HG02763 (cell line): Measurements from ENCODE around the gene SLC4A4.
"Not testable (repeated sequence)": the region's sequence is repeated elsewhere in the genome, so short reads cannot be mapped to it uniquely, and the experiment has no call there.

ENCODE experiments used
- ATAC-seq: cut with Tn5 transposase; IDR thresholded peaks from one replicate; pipeline ENCODE4 v1.9.1; 2021; ENCODE audit warnings: mild to moderate bottlenecking, moderate library complexity; ENCODE audit not compliant: unreplicated experiment

The SLC4A4 gene

GRCh38 chr4:71406459-71406963 is 67.7 kb downstream of the SLC4A4 start:
- no peak for ATAC-seq

- ATAC-seq: not testable (repeated sequence)
Measured at GRCh38 chr4:71408961-71409360, 70.1 kb downstream of the SLC4A4 start.

GRCh38 chr4:71411981-71412380 is 73.2 kb downstream of the SLC4A4 start:
- no peak for ATAC-seq

GRCh38 chr4:71415491-71415890 is 76.7 kb downstream of the SLC4A4 start:
- ATAC-seq: no peak

- ATAC-seq: no peak
Measured at GRCh38 chr4:71417150-71417549, 78.3 kb downstream of the SLC4A4 start.

GRCh38 chr4:71426381-71427042 is 87.7 kb downstream of the SLC4A4 start:
- ATAC-seq: no peak

- ATAC-seq: no peak
Measured at GRCh38 chr4:71429106-71429505, 90.3 kb downstream of the SLC4A4 start.

- no peak for ATAC-seq
Measured at GRCh38 chr4:71429962-71430361, 91.1 kb downstream of the SLC4A4 start.

GRCh38 chr4:71430609-71431008 is 91.8 kb downstream of the SLC4A4 start:
- ATAC-seq: no peak

- ATAC-seq: no peak
Measured at GRCh38 chr4:71440612-71441011, 101.8 kb downstream of the SLC4A4 start.

- ATAC-seq: no peak
Measured at GRCh38 chr4:71441186-71442169, 102.7 kb downstream of the SLC4A4 start.

GRCh38 chr4:71442336-71442735 is 103.5 kb downstream of the SLC4A4 start:
- ATAC-seq: no peak

- ATAC-seq: no peak
Measured at GRCh38 chr4:71444395-71444794, 105.6 kb downstream of the SLC4A4 start.

GRCh38 chr4:71445811-71446210 is 107.0 kb downstream of the SLC4A4 start:
- ATAC-seq: no peak

- no peak for ATAC-seq
Measured at GRCh38 chr4:71446479-71447081, 107.8 kb downstream of the SLC4A4 start.

- no peak for ATAC-seq
Measured at GRCh38 chr4:71449040-71449439, 110.2 kb downstream of the SLC4A4 start.

- ATAC-seq: no peak
Measured at GRCh38 chr4:71449878-71450277, 111.1 kb downstream of the SLC4A4 start.

- ATAC-seq: no peak
Measured at GRCh38 chr4:71453531-71453930, 114.7 kb downstream of the SLC4A4 start.

- no peak for ATAC-seq
Measured at GRCh38 chr4:71456841-71457240, 118.0 kb downstream of the SLC4A4 start.

GRCh38 chr4:71460371-71460770 is 121.6 kb downstream of the SLC4A4 start:
- ATAC-seq: no peak

GRCh38 chr4:71461422-71461821 is 122.6 kb downstream of the SLC4A4 start:
- no peak for ATAC-seq
